Peyer's patch (tissue), 4 donors: ENCODE results near the gene SERPINA6. TPM values are rescaled to one million over a fixed set of nuclear protein-coding genes. Genes with fewer than 3 reads are reported as not detected.
"Not testable (repeated sequence)": the region's sequence is repeated elsewhere in the genome, so short reads cannot be mapped to it uniquely, and the experiment has no call there.

Experiments
- DNase-seq, 3 donors: peaks; one replicate each; pipeline ENCODE4 v3.0.0-alpha.2; 2017 to 2019
- H3K27ac ChIP-seq, 4 donors: fragments of 200-600 bp; sonication (generic); one replicate each; pipeline ENCODE4 v1.5.1; 2016 to 2019
- H3K27me3 ChIP-seq, 2 donors: fragments of 200-600 bp; sonication (generic); one replicate each; pipeline ENCODE4 v1.5.1; 2019
- H3K36me3 ChIP-seq, 3 donors: fragments of 200-600 bp; sonication (generic); one replicate each; pipeline ENCODE4 v1.5.1; 2016 to 2019
- H3K4me1 ChIP-seq, 4 donors: fragments of 200-600 bp; sonication (generic); one replicate each; pipeline ENCODE4 v1.5.1; 2016 to 2019
- H3K4me3 ChIP-seq, 4 donors: fragments of 200-600 bp; sonication (generic); 1 replicate in 3 of 4; 2 replicates in 1 of 4; pipeline ENCODE4 v1.5.1; 2016 to 2019; ENCODE audit warnings: mild to moderate bottlenecking in 1 of 4
- H3K9me3 ChIP-seq, 4 donors: fragments of 200-600 bp; sonication (generic); one replicate each; pipeline ENCODE4 v1.5.1; 2016 to 2019; ENCODE audit warnings: mild to moderate bottlenecking in 1 of 4
- POLR2A ChIP-seq, 2 donors: fragments of 450-650 bp; IDR thresholded peaks; one replicate each; pipeline ENCODE4 v1.5.1; 2017; ENCODE audit warnings: antibody characterized with exemption in 2 of 2, mild to moderate bottlenecking in 2 of 2, moderate library complexity in 2 of 2
- total RNA-seq, 4 donors: library from RNA; depleted of rRNA; stranded (reverse); fragments of >200 nt; gene quantifications; one replicate each; pipeline ENCODE4 v1.1.0, GENCODE V29; 2016
- TF ChIP-seq, protein P1 (sequence below), 6 experiments: fragments of 450-650 bp in 4 of 6; fragments of 200-600 bp in 2 of 6; sonication (generic) in 1 of 6; IDR thresholded peaks; one replicate each; pipeline ENCODE4 v1.5.1; 2017 to 2019; ENCODE audit warnings: antibody characterized with exemption in 6 of 6, mild to moderate bottlenecking in 3 of 6, moderate library complexity in 1 of 6

Gene SERPINA6, protein sequence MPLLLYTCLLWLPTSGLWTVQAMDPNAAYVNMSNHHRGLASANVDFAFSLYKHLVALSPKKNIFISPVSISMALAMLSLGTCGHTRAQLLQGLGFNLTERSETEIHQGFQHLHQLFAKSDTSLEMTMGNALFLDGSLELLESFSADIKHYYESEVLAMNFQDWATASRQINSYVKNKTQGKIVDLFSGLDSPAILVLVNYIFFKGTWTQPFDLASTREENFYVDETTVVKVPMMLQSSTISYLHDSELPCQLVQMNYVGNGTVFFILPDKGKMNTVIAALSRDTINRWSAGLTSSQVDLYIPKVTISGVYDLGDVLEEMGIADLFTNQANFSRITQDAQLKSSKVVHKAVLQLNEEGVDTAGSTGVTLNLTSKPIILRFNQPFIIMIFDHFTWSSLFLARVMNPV
- not detected for total RNA-seq

GRCh38 chr14:94322648-94323570, at the start of gene SERPINA6:
Gene SERPINA6 (minus strand): TSS chr14:94323336. CDS start chr14:94314648, 8,688 bp downstream.
- Histone ChIP-seq H3K27me3 (no peaks in the 10 kb centered on the region), H3K4me3 (peak within 1 kb of the TSS in 1 of 4 donors; percentile 14), H3K27ac (no peak within 1 kb of the TSS), H3K36me3 (no peaks in the 10 kb centered on the region), H3K4me1 (no peaks in the 10 kb centered on the region), H3K9me3 (no peaks in the 10 kb centered on the region)
- DNase-seq: no peak
- TF ChIP-seq, protein P1, sequence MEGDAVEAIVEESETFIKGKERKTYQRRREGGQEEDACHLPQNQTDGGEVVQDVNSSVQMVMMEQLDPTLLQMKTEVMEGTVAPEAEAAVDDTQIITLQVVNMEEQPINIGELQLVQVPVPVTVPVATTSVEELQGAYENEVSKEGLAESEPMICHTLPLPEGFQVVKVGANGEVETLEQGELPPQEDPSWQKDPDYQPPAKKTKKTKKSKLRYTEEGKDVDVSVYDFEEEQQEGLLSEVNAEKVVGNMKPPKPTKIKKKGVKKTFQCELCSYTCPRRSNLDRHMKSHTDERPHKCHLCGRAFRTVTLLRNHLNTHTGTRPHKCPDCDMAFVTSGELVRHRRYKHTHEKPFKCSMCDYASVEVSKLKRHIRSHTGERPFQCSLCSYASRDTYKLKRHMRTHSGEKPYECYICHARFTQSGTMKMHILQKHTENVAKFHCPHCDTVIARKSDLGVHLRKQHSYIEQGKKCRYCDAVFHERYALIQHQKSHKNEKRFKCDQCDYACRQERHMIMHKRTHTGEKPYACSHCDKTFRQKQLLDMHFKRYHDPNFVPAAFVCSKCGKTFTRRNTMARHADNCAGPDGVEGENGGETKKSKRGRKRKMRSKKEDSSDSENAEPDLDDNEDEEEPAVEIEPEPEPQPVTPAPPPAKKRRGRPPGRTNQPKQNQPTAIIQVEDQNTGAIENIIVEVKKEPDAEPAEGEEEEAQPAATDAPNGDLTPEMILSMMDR (IDR thresholded peaks at IDR 0.05): no peak
- no peak for TF ChIP-seq POLR2A (IDR thresholded peaks at IDR 0.05)

DNA sequence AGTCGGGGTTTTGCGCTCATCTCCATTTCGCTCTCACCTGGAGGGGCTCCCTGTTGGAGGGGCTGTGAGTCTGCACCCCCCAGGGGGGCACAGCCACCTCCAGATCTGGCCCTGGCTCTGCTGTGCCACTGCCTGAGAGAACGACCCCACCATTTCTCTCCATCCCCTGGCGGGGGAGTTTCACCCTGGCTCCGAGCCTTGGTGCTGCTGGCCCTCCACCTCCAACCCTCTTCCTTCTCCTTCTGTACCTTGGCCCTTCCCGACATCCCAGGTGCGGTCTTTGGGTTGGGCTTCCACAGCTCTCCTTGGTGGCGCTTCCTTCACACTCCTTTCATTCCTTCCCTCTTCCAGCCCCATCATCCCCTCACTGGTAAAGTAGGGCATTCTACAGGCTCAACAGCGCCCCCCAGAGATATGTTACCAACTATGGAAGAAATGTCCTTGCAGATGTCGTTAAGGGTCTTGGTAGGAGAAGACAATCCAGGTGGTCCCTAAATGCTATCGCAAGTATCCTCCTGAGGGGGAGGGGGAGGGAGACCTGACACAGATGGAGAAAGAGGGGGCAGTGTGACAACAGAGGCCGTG, 49.0 kb upstream of the SERPINA6 start:
- Histone ChIP-seq H3K27me3 (no peaks in the 10 kb centered on the region), H3K4me3 (no peak overlapping the region), H3K9me3 (no peaks in the 10 kb centered on the region), H3K36me3 (no peaks in the 10 kb centered on the region), H3K4me1 (no peaks in the 10 kb centered on the region), H3K27ac (no peak overlapping the region)
- peak in 1 of 3 donors; percentile 25 for DNase-seq
- TF ChIP-seq, protein P1 (IDR thresholded peaks at IDR 0.05): no peak
- TF ChIP-seq POLR2A (IDR thresholded peaks at IDR 0.05): no peak

- Histone ChIP-seq H3K27me3 (no peaks in the 10 kb centered on the region), H3K36me3 (no peaks in the 10 kb centered on the region), H3K4me3 (no peak overlapping the region), H3K4me1 (no peaks in the 10 kb centered on the region), H3K27ac (no peak overlapping the region), H3K9me3 (no peaks in the 10 kb centered on the region)
- TF ChIP-seq, protein P1 (IDR thresholded peaks at IDR 0.05): no peak
- TF ChIP-seq POLR2A (IDR thresholded peaks at IDR 0.05): no peak
- peak in 1 of 3 donors; percentile 7 for DNase-seq
These were observed 47.4 kb upstream of the SERPINA6 start for GRCh38 chr14:94370524-94370910.

DNA sequence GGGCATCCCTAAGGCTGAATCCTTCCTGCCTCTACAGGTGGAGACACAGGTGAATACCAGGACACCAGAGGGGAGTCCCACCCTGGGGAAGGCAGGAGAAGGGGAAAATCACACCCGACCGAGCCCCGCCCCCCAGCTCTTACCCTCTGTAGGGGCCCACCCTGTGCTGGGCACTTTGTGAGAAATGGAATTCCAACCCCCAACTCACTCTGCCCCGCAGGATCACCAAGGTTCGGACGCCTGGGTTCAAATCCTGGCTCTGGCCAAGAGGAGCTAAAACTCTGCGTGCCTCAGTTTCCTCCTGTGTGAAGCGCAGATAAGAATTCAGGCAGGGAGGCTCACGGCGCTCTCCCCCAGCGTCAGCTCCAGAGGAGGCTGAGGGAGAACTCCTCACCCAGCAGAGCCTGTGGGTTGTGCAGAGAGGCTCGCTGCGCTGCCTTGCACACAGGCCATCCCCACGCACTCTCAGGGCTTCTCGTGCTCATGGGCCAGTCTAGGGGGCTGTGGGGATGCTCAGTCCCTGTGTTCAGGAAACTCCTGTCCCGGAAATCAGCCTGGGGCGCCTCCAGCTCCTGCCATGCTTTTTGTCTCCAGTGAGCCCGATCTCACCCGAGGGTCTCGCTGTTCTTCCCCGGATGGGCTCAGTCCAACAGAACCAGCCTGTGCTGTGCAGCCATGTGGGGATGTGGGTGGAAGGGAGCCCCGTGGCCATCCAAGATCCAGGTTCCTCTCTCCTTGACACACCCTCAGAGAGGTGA, 46.8 kb upstream of the SERPINA6 start:
- H3K36me3 ChIP-seq, H3K4me3 ChIP-seq, H3K9me3 ChIP-seq, H3K27me3 ChIP-seq, H3K4me1 ChIP-seq, H3K27ac ChIP-seq: not testable (repeated sequence)
- DNase-seq: peak in 1 of 3 donors; percentile 27

GRCh38 chr14:94368956-94369355, 45.8 kb upstream of the SERPINA6 start:
- Histone ChIP-seq H3K4me1 (no peaks in the 10 kb centered on the region), H3K36me3 (no peaks in the 10 kb centered on the region), H3K27ac (no peak overlapping the region), H3K27me3 (no peaks in the 10 kb centered on the region), H3K4me3 (no peak overlapping the region), H3K9me3 (no peaks in the 10 kb centered on the region)
- TF ChIP-seq, protein P1 (IDR thresholded peaks at IDR 0.05): no peak
- no peak for TF ChIP-seq POLR2A (IDR thresholded peaks at IDR 0.05)
- peak in 1 of 3 donors; percentile 19 for DNase-seq
